Measurements from ENCODE around the gene AKR1A1.

AKR1A1 gene

DNA sequence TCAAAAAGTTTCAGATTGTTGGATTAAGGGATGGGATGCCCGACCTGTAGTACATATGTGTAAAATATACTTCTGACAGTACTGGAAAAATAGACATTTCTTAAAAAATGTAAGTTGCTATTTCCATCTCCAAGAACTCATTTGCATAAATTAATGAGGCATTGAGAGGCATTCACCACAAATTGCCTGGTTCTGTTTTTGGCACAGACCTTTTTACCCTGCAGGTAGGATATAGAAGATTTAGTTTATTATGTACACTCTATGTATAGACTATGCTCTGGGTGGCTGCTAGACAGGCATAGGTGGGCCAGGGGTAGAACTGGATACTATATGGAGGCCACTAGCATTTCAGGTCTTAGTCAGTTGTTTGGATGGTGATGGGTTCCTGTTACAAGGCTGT lies 65.3 kb downstream of the AKR1A1 start:
- no peak for DNase-seq (ENCODE audit: low read depth in 1 of 2, low spot score in 1 of 2)

DNA sequence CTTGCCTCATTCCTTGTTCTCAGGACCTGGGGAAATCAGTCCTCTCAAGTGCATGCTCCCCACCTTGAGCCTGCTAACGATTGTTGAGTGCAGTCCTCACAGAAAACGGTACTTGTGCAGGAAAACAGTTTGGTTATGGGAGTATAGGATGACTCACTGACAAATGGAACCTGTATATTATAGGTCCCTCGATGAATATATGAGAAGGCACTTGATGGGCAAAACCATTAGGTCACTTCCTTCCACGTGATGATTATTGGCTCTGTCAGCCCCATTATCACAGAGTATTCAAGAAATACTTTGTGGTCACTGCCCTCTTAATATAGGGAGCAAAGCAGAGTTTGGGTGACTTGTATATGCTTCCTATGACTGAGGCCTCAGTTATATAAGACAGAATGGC lies 67.0 kb downstream of the AKR1A1 start:
- no peak for DNase-seq (ENCODE audit: low read depth in 1 of 2, low spot score in 1 of 2)

DNA sequence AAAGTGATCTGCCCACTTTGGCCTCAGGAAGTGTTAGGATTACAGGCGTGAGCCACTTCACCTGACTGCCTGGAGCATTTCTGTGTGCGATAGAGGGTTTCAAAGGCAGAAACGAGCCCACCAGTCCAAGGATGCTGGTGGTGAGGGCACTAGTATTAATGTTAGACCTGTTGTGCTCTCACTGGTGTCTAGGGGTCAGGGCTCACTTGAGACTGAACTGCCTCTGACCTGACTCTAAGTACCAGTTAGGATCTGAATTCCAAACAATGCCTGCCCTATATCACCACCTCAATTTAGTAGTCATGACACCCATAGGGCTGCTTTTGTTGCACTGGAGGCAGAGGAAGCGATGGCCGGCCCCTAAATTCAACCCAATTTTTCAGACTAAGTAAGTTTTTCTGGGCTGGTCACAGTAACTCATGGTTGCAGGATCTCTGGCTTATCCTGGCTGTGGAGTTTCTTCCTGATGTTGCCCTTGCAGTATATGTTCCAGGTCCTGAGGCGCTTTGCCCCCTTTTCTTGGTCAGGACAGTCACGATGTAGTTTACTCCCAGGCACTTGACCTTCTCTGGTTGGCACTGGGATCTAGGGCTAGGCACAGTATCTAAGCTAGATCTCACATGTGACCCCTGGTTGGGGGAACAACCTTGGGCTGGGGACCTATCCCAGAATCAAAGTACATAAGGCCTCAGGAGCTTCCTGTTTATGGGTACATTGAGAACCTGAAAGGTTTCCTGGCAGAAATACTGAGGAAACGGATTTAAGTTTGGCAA lies 68.7 kb downstream of the AKR1A1 start:
- no peak for DNase-seq (ENCODE audit: low read depth in 1 of 2, low spot score in 1 of 2)
